A549 treated with CpdA at 1 μM for 4 hours (cell line): ENCODE measurements around the gene FNIP1. TPM values are rescaled to one million over a fixed set of nuclear protein-coding genes. Genes with fewer than 3 reads are reported as not detected.

ENCODE experiments used
- total RNA-seq: library from RNA; stranded (reverse); fragments of 200-300 nt; extraction: Qiagen RNA extraction; gene quantifications from 5 replicates; pipeline ENCODE4 v1.2.3, GENCODE V29; 2022; ENCODE audit warnings: low read depth

The FNIP1 gene
- 10.7 to 14.8 TPM (median 12.4 TPM) in 5 replicates for total RNA-seq

GRCh38 chr5:131796793-131797693, at the start of gene FNIP1:
TSS of gene FNIP1 (minus strand) at chr5:131797017. CDS start at chr5:131796921, 96 bp downstream.

GRCh38 chr5:131634996-131635683, 161.7 kb downstream of the FNIP1 start, which contains the start of gene RAPGEF6:
TSS of gene RAPGEF6 (minus strand) at chr5:131635229. CDS start at chr5:131635030, 199 bp downstream.

Other genes starting within 250 kb of the FNIP1 start
- 6.0 to 8.3 TPM (median 6.6 TPM) in 5 replicates for gene RAPGEF6, start 161.8 kb downstream of the FNIP1 start, total RNA-seq
- gene MEIKIN, start 148.6 kb upstream of the FNIP1 start, total RNA-seq: not detected in 5 replicates
- 0.06 to 0.24 TPM (median 0.17 TPM) in 4 of 5 replicates, not detected in the other for gene ACSL6, start 214.6 kb upstream of the FNIP1 start, total RNA-seq